Measurements from ENCODE around the gene SIK3. TPM values are rescaled to one million over a fixed set of nuclear protein-coding genes. Genes with fewer than 3 reads are reported as not detected.
A peak's percentile ranks its signal among the peaks of the same experiment; 100 is the strongest.

SIK3 gene
- total RNA-seq, 2 donors from 2014 or later, result 26.2 to 77.6 TPM

GRCh38 chr11:117071344-117071787 is 26.9 kb downstream of the SIK3 start:
- Histone ChIP-seq H3K27me3 (replicated peaks; ENCODE audit: insufficient read depth) (no peaks in the 10 kb centered on the region), H3K4me3 (no peak overlapping the region), H3K4me1 (replicated peaks) (peaks cover 2% of the 10 kb centered on the region), H3K36me3 (no peaks in the 10 kb centered on the region), H3K9me3 (no peaks in the 10 kb centered on the region), H3K27ac (peak overlapping the region; percentile 9 to 15)
- peak; percentile 91 for DNase-seq (ENCODE audit: low spot score)
- no peak for TF ChIP-seq CTCF (IDR thresholded peaks at IDR 0.05)
- peak; percentile 88 for TF ChIP-seq POLR2AphosphoS5 (IDR thresholded peaks at IDR 0.05)
- TF ChIP-seq POLR2A (IDR thresholded peaks at IDR 0.05), result no peak
- intact Hi-C loops (cut with DNase I), result no loop called here
- WGBS, result 24% methylated on average over 3 of the region's 3 CpGs

GRCh38 chr11:117070016-117070415 is 28.2 kb downstream of the SIK3 start:
- TF ChIP-seq POLR2AphosphoS5 (IDR thresholded peaks at IDR 0.05), result no peak
- no peak for TF ChIP-seq CTCF (IDR thresholded peaks at IDR 0.05)
- no peak for TF ChIP-seq POLR2A (IDR thresholded peaks at IDR 0.05)
- Histone ChIP-seq H3K4me1 (replicated peaks) (peaks cover 2% of the 10 kb centered on the region), H3K27ac (no peak overlapping the region), H3K9me3 (no peaks in the 10 kb centered on the region), H3K4me3 (no peak overlapping the region), H3K36me3 (no peaks in the 10 kb centered on the region), H3K27me3 (replicated peaks; ENCODE audit: insufficient read depth) (no peaks in the 10 kb centered on the region)
- WGBS, result 67% methylated on average over 1 of the region's 1 CpG
- intact Hi-C loops (cut with DNase I), result no loop called here
- DNase-seq (ENCODE audit: low spot score), result no peak

GRCh38 chr11:117068303-117068860 is 29.8 kb downstream of the SIK3 start:
- intact Hi-C loops (cut with DNase I), result no loop called here
- no peak for DNase-seq (ENCODE audit: low spot score)
- no peak overlapping the region for H3K27ac ChIP-seq
- H3K9me3 ChIP-seq, result no peaks in the 10 kb centered on the region
- H3K4me1 ChIP-seq (replicated peaks), result peaks cover 2% of the 10 kb centered on the region
- H3K36me3 ChIP-seq, result no peaks in the 10 kb centered on the region
- 75% methylated on average over 6 of the region's 6 CpGs for WGBS
- H3K27me3 ChIP-seq (replicated peaks; ENCODE audit: insufficient read depth), result no peaks in the 10 kb centered on the region
- no peak overlapping the region for H3K4me3 ChIP-seq
- no peak for TF ChIP-seq CTCF (IDR thresholded peaks at IDR 0.05)
- TF ChIP-seq POLR2AphosphoS5 (IDR thresholded peaks at IDR 0.05), result no peak
- no peak for TF ChIP-seq POLR2A (IDR thresholded peaks at IDR 0.05)

GRCh38 chr11:117066959-117067358 is 31.3 kb downstream of the SIK3 start:
- Histone ChIP-seq H3K36me3 (no peaks in the 10 kb centered on the region), H3K27me3 (replicated peaks; ENCODE audit: insufficient read depth) (no peaks in the 10 kb centered on the region), H3K4me1 (replicated peaks) (peaks cover 2% of the 10 kb centered on the region), H3K4me3 (no peak overlapping the region), H3K9me3 (no peaks in the 10 kb centered on the region), H3K27ac (no peak overlapping the region)
- TF ChIP-seq POLR2A (IDR thresholded peaks at IDR 0.05) (no peak), POLR2AphosphoS5 (IDR thresholded peaks at IDR 0.05) (no peak), CTCF (IDR thresholded peaks at IDR 0.05) (no peak)
- intact Hi-C loops (cut with DNase I), result no loop called here
- no peak for DNase-seq (ENCODE audit: low spot score)
- WGBS, result 94% methylated on average over 2 of the region's 2 CpGs

GRCh38 chr11:117064275-117064674 is 34.0 kb downstream of the SIK3 start:
- TF ChIP-seq CTCF (IDR thresholded peaks at IDR 0.05) (no peak), POLR2A (IDR thresholded peaks at IDR 0.05) (no peak), POLR2AphosphoS5 (IDR thresholded peaks at IDR 0.05) (no peak)
- Histone ChIP-seq H3K9me3 (no peaks in the 10 kb centered on the region), H3K27me3 (replicated peaks; ENCODE audit: insufficient read depth) (no peaks in the 10 kb centered on the region), H3K27ac (no peak overlapping the region), H3K36me3 (no peaks in the 10 kb centered on the region), H3K4me3 (no peak overlapping the region), H3K4me1 (replicated peaks) (no peaks in the 10 kb centered on the region)
- no peak for DNase-seq (ENCODE audit: low spot score)
- 69% methylated on average over 1 of the region's 1 CpG for WGBS
- intact Hi-C loops (cut with DNase I), result no loop called here

Data from prostate gland (tissue), 2 donors.